HepG2 (cell line): ENCODE results near the gene PRR30. TPM values are rescaled to one million over a fixed set of nuclear protein-coding genes. Genes with fewer than 3 reads are reported as not detected.
A peak's percentile ranks its signal among the peaks of the same experiment; 100 is the strongest.

ENCODE experiments used
- ATF3 ChIP-seq: sonication (generic); formaldehyde crosslinking; IDR thresholded peaks from 2 replicates; pipeline ENCODE4 v1.4.0; 2020; ENCODE audit warnings: missing genetic modification reagents
- HNF1B ChIP-seq: sonication (generic); formaldehyde crosslinking; IDR thresholded peaks from 2 replicates; pipeline ENCODE4 v1.5.1; 2020; ENCODE audit warnings: mild to moderate bottlenecking, moderate library complexity, missing genetic modification reagents
- HNRNPUL1 ChIP-seq: fragments of 200-400 bp; formaldehyde crosslinking; IDR thresholded peaks from 2 replicates; pipeline ENCODE4 v1.6.1; 2017; ENCODE audit warnings: low read depth, mild to moderate bottlenecking, low read length, moderate library complexity
- KLF16 ChIP-seq, 2 experiments: sonication (generic) in 1 of 2; formaldehyde crosslinking in 1 of 2; IDR thresholded peaks; 2 replicates each; pipeline versions ENCODE4 v1.6.1 to v1.8.0; 2016 to 2023; ENCODE audit warnings: missing genetic modification reagents in 2 of 2, missing compliant biosample characterization in 1 of 2
- NCOR1 ChIP-seq: fragments of 200-600 bp; sonication (generic); IDR thresholded peaks from 2 replicates; pipeline ENCODE4 v1.7.0; 2017; ENCODE audit warnings: antibody characterized with exemption, low read length, borderline replicate concordance
- NPAS2 ChIP-seq: sonication (generic); formaldehyde crosslinking; IDR thresholded peaks from 2 replicates; pipeline ENCODE4 v1.8.0; 2022; ENCODE audit warnings: mild to moderate bottlenecking, missing genetic modification reagents, borderline replicate concordance
- NRL ChIP-seq: sonication (generic); formaldehyde crosslinking; IDR thresholded peaks from 2 replicates; pipeline ENCODE4 v1.5.0; 2020; ENCODE audit warnings: missing genetic modification reagents, mild to moderate bottlenecking, moderate library complexity, borderline replicate concordance
- ONECUT2 ChIP-seq: sonication (generic); formaldehyde crosslinking; IDR thresholded peaks from 2 replicates; pipeline ENCODE4 v1.4.0; 2020; ENCODE audit warnings: missing genetic modification reagents
- PLRG1 ChIP-seq: fragments of 450-650 bp; conservative IDR thresholded peaks from 2 replicates; pipeline ENCODE4 v1.6.1; 2016
- TBP ChIP-seq: sonication (generic); formaldehyde crosslinking; IDR thresholded peaks from 2 replicates; pipeline ENCODE4 v1.5.0; 2020; ENCODE audit warnings: missing genetic modification reagents
- TFAP4 ChIP-seq: sonication (generic); IDR thresholded peaks from 2 replicates; pipeline ENCODE4 v1.6.1; 2016; ENCODE audit warnings: low read depth, borderline replicate concordance
- ZBTB3 ChIP-seq: sonication (generic); formaldehyde crosslinking; IDR thresholded peaks from 2 replicates; pipeline ENCODE4 v1.4.0; 2020; ENCODE audit warnings: low read depth, mild to moderate bottlenecking, moderate library complexity, missing genetic modification reagents, borderline replicate concordance
- ZBTB40 ChIP-seq, 2 experiments: fragments of 450-650 bp in 1 of 2; sonication (generic) in 1 of 2; formaldehyde crosslinking in 1 of 2; IDR thresholded peaks; 2 replicates each; pipeline versions ENCODE4 v1.6.1 to v1.8.0; 2016 to 2022; ENCODE audit warnings: antibody characterized with exemption in 1 of 2, mild to moderate bottlenecking in 1 of 2, missing genetic modification reagents in 1 of 2
- ZNF274 ChIP-seq: sonication (generic); formaldehyde crosslinking; IDR thresholded peaks from 2 replicates; pipeline ENCODE4 v1.5.1; 2020; ENCODE audit warnings: mild to moderate bottlenecking, missing genetic modification reagents
- ZNF451 ChIP-seq: sonication (generic); formaldehyde crosslinking; IDR thresholded peaks from 2 replicates; pipeline ENCODE4 v1.5.0; 2020; ENCODE audit warnings: mild to moderate bottlenecking, missing genetic modification reagents
- ZNF766 ChIP-seq: sonication (generic); formaldehyde crosslinking; IDR thresholded peaks from 2 replicates; pipeline ENCODE4 v1.5.0; 2020; ENCODE audit warnings: missing genetic modification reagents, borderline replicate concordance
- ZNF782 ChIP-seq: sonication (generic); formaldehyde crosslinking; IDR thresholded peaks from 2 replicates; pipeline ENCODE4 v1.4.0; 2020; ENCODE audit warnings: missing genetic modification reagents, mild to moderate bottlenecking, borderline replicate concordance
- polyA plus RNA-seq, 8 experiments: library from polyadenylated mRNA; depleted of rRNA in 3 of 8; stranded (reverse) in 7 of 8; unstranded in 1 of 8; fragments of >200 nt; fragmentation: Illumina TruSeq in 4 of 8; extraction: Trizol in 4 of 8; gene quantifications; 2 replicates each; pipeline versions ENCODE4 v1.2.1 to v1.2.3, GENCODE V29; 2011 to 2016; ENCODE audit warnings: low read depth in 4 of 8, missing spikeins in 1 of 8, mixed read lengths in 1 of 8; ENCODE audit not compliant: insufficient read depth in 1 of 8
- total RNA-seq, 5 experiments: library from RNA; depleted of rRNA; stranded (reverse); fragments of >200 nt; fragmentation: Illumina TruSeq; extraction: Trizol; gene quantifications; 2 replicates each; pipeline ENCODE4 v1.2.3, GENCODE V29; 2016; ENCODE audit warnings: low read depth in 1 of 5

PRR30 gene
- total and polyA plus RNA-seq, 2 of the 13 experiments (the other 11 are each of a cell fraction or from before 2014, with no cell fraction given) = not detected

- 0 out of 2 replicates have a peak, but pooled peaks have one; percentile 46 for TF ChIP-seq ZNF451
- TF ChIP-seq ATF3 = no peak
- TF ChIP-seq ZBTB40 (IDR thresholded peaks at IDR 0.05) = no peak
- TF ChIP-seq ZBTB40 (CRISPR knock-in tag; IDR thresholded peaks at IDR 0.05) = no peak
- peak; percentile 62; the same call in 1 of the 2 replicates for TF ChIP-seq ZNF274
- TF ChIP-seq ZNF782 (CRISPR knock-in tag) = peak; percentile 45; the same call in 1 of the 2 replicates
- TF ChIP-seq TFAP4 = no peak
- no peak for TF ChIP-seq HNRNPUL1
- TF ChIP-seq ONECUT2 (CRISPR knock-in tag) = no peak
- TF ChIP-seq NPAS2 = no peak
- TF ChIP-seq HNF1B (CRISPR knock-in tag) = no peak
- TF ChIP-seq ZBTB3 (CRISPR knock-in tag) = no peak
- no peak for TF ChIP-seq ZNF766 (CRISPR knock-in tag)
- no peak for TF ChIP-seq NRL (CRISPR knock-in tag)
- TF ChIP-seq KLF16 (CRISPR knock-in tag; IDR thresholded peaks at IDR 0.05) = no peak
- TF ChIP-seq PLRG1 = no peak
- TF ChIP-seq TBP (CRISPR knock-in tag) = no peak
- TF ChIP-seq NCOR1 = no peak
Measured at GRCh38 chr2:27118525-27119329, 20.5 kb downstream of the PRR30 start, which contains the start of gene CGREF1 (continued).
